Thoracic aorta (tissue), 2 donors: ENCODE results near the gene TARBP1. TPM values are rescaled to one million over a fixed set of nuclear protein-coding genes. Genes with fewer than 3 reads are reported as not detected.

Experiments used
- ATAC-seq: fragments of 150-250 bp; one replicate; pipeline ENCODE4 v1.8.0; 2017; ENCODE audit warnings: low read depth; ENCODE audit not compliant: insufficient number of reproducible peaks, low FRiP score
- DNase-seq: peaks from one replicate; pipeline ENCODE4 v3.0.0-alpha.2; 2020; ENCODE audit warnings: low spot score
- H3K27ac ChIP-seq, 2 donors: fragments of 200-600 bp; sonication (generic); 1 replicate in 1 of 2; 2 replicates in 1 of 2; pipeline ENCODE4 v1.5.1; 2016; ENCODE audit warnings: mild to moderate bottlenecking in 2 of 2, moderate library complexity in 2 of 2
- H3K27me3 ChIP-seq: fragments of 200-600 bp; sonication (generic); replicated peaks from 2 replicates; pipeline ENCODE4 v1.6.0; 2016; ENCODE audit warnings: mild to moderate bottlenecking; ENCODE audit not compliant: insufficient read depth
- H3K36me3 ChIP-seq: fragments of 200-600 bp; sonication (generic); one replicate; pipeline ENCODE4 v1.5.1; 2016
- H3K4me1 ChIP-seq, 2 donors: fragments of 200-600 bp; sonication (generic); 1 replicate in 1 of 2; 2 replicates in 1 of 2; pipeline versions ENCODE4 v1.5.1 to v1.6.0; 2016; ENCODE audit warnings: low read depth in 2 of 2, mild to moderate bottlenecking in 1 of 2; ENCODE audit not compliant: control insufficient read depth in 1 of 2
- H3K4me3 ChIP-seq: fragments of 200-600 bp; sonication (generic); 2 replicates; pipeline ENCODE4 v1.5.1; 2016; ENCODE audit warnings: mild to moderate bottlenecking
- H3K9me3 ChIP-seq: fragments of 200-600 bp; sonication (generic); 2 replicates; pipeline ENCODE4 v1.5.1; 2016
- total RNA-seq, 2 donors: library from RNA; depleted of rRNA; stranded (reverse); fragments of >200 nt; gene quantifications; one replicate each; pipeline versions ENCODE4 v1.1.0 to v1.2.3, GENCODE V29; 2016
- TF ChIP-seq, protein P1 (sequence below): fragments of 200-600 bp; sonication (generic); IDR thresholded peaks from one replicate; pipeline ENCODE4 v1.5.1; 2019; ENCODE audit warnings: antibody characterized with exemption

TARBP1 gene
- total RNA-seq, 2 donors from 2014 or later, result 11.5 to 13.5 TPM

DNA sequence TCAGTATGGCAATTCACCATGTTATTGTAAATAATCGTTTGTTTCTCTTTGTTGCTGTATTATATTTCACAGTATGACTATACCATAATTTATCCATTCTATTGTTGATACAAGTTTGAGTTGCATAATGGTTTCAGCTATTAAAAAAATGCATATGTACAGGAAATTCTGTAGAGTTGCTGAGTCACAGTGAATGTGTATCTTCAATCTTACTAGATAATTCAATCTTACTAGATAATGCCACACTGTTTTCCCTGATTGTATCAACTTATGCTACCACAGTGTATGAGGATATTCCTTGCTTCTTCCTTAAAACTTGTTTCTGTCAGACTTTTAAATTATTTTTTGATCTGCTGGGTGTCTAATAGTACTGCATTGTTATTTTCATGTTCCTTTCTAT lies 109.2 kb downstream of the TARBP1 start:
- TF ChIP-seq, protein P1, sequence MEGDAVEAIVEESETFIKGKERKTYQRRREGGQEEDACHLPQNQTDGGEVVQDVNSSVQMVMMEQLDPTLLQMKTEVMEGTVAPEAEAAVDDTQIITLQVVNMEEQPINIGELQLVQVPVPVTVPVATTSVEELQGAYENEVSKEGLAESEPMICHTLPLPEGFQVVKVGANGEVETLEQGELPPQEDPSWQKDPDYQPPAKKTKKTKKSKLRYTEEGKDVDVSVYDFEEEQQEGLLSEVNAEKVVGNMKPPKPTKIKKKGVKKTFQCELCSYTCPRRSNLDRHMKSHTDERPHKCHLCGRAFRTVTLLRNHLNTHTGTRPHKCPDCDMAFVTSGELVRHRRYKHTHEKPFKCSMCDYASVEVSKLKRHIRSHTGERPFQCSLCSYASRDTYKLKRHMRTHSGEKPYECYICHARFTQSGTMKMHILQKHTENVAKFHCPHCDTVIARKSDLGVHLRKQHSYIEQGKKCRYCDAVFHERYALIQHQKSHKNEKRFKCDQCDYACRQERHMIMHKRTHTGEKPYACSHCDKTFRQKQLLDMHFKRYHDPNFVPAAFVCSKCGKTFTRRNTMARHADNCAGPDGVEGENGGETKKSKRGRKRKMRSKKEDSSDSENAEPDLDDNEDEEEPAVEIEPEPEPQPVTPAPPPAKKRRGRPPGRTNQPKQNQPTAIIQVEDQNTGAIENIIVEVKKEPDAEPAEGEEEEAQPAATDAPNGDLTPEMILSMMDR, result no peak

DNA sequence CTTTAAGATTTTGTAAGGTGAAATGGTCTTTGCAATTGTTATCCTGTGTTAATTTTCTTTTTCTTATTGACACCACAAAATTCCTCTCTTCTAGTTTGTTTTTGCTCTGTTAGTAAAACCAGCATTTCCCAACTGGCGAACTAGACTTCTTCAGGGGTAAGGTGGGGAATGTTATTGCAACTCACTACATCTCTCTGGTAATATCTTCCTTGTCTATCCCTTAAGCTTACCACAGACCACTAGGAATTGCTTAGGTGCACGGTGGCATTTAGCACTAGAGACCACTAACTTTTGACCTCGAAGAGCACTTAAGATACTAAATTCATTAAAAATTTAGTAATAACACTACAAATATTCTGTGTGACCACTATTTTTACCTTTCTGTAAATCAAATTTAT lies 109.9 kb downstream of the TARBP1 start:
- TF ChIP-seq, protein P1, result no peak

More for the DNA sequence above, 109.2 kb downstream of the TARBP1 start:
- Histone ChIP-seq H3K4me3 (no peak overlapping the region), H3K9me3 (no peaks in the 10 kb centered on the region), H3K36me3 (no peaks in the 10 kb centered on the region), H3K4me1 (peaks cover 10 to 18% of the 10 kb centered on the region in 2 donors), H3K27ac (no peak overlapping the region), H3K27me3 (no peaks in the 10 kb centered on the region)
- DNase-seq (no peak), ATAC-seq (no peak)

DNA sequence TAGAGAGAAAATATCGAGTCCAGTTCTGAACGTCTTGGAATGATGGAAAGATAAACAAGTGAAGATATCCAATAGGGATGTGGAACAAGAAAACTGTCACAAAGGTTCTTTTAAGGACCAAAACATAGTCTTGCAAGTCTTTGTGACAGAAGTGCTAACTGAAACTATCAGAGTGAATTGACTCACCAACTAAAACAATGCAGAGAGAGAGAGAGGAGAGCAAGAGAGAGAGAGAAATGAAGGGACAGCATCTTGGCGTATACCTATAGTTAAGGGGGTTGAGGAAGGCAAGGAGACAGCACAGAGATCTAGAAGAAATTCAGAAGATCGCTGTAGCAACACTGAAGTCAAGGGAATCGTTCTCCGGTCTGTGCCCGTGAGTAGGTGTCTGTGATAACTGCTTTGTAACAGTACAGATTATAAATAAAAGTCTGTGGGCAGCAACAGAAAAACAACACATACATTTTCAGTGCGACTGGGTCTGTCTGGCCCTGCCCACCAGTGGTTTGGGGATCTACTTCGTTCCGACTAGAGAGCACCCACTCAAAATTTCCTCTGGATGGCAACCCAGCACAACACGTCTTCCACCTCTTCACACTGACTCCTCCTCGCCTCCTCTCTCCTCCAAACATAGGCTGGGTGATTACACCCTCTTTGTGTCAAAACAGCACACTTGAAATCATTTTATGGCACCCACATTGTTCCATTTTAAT lies 110.5 kb downstream of the TARBP1 start:
- Histone ChIP-seq H3K9me3 (no peaks in the 10 kb centered on the region), H3K27me3 (no peaks in the 10 kb centered on the region), H3K27ac (no peak overlapping the region), H3K4me3 (no peak overlapping the region), H3K4me1 (peaks cover 6 to 8% of the 10 kb centered on the region in 2 donors), H3K36me3 (no peaks in the 10 kb centered on the region)
- TF ChIP-seq, protein P1, result no peak
- DNase-seq (no peak), ATAC-seq (no peak)

More for the DNA sequence above, 109.9 kb downstream of the TARBP1 start:
- Histone ChIP-seq H3K36me3 (no peaks in the 10 kb centered on the region), H3K27me3 (no peaks in the 10 kb centered on the region), H3K9me3 (no peaks in the 10 kb centered on the region), H3K4me3 (no peak overlapping the region), H3K4me1 (peaks cover 6 to 10% of the 10 kb centered on the region in 2 donors), H3K27ac (no peak overlapping the region)
- ATAC-seq (no peak), DNase-seq (no peak)

DNA sequence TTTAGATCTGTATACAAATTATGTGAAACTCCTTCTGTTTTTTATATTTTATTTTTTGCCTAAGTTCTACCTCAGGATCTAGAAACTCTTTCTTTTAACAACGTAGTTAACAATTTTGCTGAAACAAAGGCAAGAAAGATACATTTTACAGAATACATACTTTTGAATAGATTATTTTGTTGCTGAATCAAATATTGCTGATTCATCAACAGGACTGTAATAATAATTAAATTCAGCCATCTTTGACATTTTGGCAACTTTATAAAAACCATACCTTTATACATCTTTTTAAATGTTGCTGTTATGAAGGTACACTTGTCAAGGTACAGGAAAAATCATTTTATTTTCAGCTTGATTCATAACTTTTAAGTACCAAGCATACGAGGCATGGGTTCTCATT lies 116.4 kb downstream of the TARBP1 start:
- TF ChIP-seq, protein P1, result no peak
- no peak for DNase-seq
- ATAC-seq, result no peak
- Histone ChIP-seq H3K4me1 (no peaks in the 10 kb centered on the region), H3K4me3 (no peak overlapping the region), H3K9me3 (no peaks in the 10 kb centered on the region), H3K27me3 (no peaks in the 10 kb centered on the region), H3K36me3 (no peaks in the 10 kb centered on the region), H3K27ac (no peak overlapping the region)

DNA sequence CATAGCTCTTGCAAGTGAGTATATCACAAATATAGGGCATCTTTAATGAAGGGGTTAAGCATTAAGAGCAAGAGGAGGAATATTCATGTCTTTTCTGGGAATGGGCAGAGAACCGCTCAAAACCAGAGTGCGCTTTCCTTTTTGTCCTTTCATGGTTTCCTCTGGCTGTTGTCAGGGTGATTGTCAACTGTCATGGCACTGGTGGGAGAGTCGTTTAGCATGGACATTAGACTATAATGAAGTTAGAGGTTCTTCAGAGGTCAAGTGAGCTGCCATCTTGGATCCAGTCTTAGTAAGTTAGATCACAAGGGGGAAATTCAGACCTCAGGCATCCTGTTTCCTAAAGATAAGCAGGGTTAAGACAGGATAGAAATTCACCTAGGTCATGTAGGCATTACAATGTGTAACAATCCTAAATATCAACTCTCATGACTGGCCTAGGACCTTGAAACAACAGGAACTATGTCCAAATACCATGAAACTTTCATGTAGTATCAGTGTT lies 117.8 kb downstream of the TARBP1 start:
- DNase-seq, result no peak

More for the DNA sequence above, 117.8 kb downstream of the TARBP1 start:
- Histone ChIP-seq H3K4me3 (no peak overlapping the region), H3K4me1 (no peaks in the 10 kb centered on the region), H3K9me3 (no peaks in the 10 kb centered on the region), H3K36me3 (no peaks in the 10 kb centered on the region), H3K27me3 (no peaks in the 10 kb centered on the region), H3K27ac (no peak overlapping the region)
- TF ChIP-seq, protein P1, result no peak
- no peak for ATAC-seq
